GM21390 (cell line): ENCODE data around the gene NT5C2.
"Not testable (repeated sequence)": the region's sequence is repeated elsewhere in the genome, so short reads cannot be mapped to it uniquely, and the experiment has no call there.

Source experiments
- ATAC-seq: cut with Tn5 transposase; IDR thresholded peaks from one replicate; pipeline ENCODE4 v1.9.1; 2021; ENCODE audit not compliant: unreplicated experiment

The NT5C2 gene

DNA sequence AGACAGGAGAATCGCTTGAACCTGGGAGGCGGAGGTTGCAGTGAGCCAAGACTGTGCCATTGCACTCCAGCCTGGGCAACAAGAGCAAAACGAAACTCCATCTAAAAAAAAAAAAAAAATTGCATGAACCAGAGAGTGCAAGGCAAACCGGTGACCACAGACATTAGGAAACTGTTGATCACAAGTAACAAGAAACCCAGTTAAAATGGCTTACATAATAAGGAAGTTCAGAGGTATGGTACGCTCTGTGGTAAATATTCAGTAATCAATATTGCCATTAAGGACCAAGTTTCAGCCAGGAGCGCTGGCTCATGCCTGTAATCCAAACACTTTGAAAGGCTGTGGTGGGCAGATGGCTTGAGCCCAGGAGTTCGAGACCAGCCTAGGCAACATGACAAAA is 9.2 kb upstream of the NT5C2 start:
- ATAC-seq, result no peak

DNA sequence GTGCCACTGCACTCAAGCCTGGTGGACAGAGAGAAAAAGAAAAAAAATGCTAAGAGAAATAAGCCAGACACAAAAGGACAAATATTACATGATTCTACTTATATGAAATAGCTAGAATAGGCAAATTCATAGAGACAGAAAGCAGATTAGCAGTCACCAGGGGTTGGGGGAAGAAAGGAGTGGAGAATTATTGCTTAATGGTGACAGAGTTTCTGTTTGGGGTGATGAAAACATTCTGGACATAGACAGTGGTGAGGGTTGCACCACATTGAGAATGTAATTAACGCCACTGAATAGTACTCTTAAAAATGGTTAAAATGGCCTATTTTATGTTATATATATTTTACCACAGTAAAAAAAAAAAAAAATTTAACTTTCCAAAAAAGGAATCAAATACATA is 6.4 kb upstream of the NT5C2 start:
- no peak for ATAC-seq

DNA sequence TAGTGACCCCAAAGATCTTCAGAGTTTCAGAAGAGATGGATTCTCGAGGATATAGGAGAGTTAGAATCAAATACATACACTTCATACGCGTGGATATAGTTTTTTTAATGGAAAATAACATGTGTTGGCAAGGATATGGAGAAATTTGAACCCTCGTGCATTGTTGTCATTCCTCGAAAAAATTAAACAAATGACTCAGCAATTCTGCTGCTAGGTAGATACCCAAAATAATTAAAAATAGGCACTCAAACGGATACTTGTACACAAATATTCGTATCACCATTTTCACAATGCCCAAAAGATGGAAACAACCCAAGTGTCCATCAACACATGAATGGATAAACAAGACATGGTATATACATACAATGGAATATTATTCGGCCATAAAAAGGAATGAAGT is 5.6 kb upstream of the NT5C2 start:
- ATAC-seq, result no peak

DNA sequence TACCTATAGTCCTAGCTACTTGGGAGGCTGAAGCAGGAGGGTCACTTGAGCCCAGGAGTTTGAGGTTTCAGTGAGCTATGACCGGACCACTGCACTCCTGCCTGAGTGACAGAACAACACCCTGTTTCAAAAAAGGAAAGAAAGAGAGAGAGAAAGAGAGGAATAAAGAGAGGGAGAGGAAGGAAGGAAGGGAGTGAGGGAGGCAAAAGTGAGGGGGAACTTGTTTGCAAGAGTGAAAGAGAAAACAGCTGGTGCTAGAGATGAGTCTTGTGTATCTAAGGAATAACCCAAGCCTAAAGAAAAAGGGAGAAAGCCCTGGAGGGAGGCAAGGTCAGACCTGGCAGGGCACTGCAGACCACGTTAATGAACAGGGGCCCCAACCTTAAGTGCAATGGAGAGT is 4.8 kb upstream of the NT5C2 start:
- no peak for ATAC-seq

DNA sequence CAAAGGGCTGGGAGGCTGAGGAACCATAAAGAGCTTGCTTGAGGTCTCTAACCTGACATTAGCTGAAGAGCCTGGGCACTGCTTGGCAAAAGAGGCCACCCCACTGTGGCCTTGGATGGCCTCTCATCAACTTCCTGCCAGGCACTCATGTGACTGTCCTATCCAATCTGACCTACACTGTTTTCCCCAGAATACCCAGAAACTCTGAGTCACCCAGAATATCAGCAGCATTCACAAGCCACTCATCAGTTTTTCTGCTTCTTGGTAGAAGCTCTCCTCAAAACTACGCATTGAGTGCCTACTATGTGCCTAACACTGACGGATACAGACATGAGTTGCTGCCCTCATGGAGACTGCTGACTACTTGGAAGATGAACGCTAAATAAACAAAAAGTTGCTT is 4.1 kb upstream of the NT5C2 start:
- no peak for ATAC-seq

DNA sequence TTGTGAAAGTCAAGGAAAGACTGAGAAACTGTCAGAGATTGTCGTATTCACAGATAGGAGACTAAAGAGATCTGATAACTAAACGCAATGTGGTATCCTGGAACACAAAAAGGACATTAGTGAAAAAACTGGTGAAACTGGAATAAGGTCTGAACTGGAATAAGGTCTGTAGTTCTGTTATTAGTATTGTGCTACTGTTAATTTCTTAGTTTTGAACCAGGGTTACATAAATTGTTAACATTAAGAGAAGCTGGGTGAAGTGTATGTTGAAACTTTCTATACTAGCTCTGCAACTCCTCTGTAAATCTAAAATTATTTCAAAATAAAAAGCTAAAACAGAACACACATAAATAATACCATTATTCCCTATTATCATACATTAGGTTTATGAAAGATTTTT is 3.4 kb upstream of the NT5C2 start:
- no peak for ATAC-seq

DNA sequence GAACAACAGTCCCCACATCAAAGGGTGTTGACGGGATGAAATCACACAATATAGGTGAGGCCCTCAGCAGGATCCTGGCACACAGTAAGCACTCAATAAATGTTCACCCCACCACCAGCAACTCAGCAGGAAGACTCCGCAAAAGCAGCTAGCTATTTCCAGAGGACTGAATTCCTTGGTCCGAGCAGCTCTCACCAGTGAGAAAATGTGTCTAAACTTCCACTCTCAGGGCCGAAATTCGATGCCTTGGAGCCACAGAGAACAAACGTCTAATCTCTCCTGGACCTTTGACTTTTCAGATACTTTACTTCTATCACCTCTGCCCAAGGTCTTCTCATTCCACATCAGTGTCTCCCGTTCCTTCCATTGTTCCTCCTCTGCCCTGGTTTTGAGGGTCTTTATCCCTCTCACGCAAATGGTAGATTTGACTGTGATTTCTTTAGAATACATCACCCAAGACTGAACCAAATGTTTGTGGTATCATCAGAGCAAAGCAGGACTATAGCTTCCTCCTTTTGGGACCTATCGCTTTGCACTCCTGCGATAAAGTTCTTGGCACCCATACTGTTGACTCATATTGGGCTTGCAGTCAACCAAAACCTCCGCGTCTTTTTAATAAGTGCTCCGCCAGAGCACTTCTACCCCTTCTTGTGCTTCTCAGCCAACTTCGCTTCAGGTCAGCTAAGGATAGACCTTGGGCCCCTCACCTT is 903 bp upstream of the NT5C2 start:
- ATAC-seq, result no peak

DNA sequence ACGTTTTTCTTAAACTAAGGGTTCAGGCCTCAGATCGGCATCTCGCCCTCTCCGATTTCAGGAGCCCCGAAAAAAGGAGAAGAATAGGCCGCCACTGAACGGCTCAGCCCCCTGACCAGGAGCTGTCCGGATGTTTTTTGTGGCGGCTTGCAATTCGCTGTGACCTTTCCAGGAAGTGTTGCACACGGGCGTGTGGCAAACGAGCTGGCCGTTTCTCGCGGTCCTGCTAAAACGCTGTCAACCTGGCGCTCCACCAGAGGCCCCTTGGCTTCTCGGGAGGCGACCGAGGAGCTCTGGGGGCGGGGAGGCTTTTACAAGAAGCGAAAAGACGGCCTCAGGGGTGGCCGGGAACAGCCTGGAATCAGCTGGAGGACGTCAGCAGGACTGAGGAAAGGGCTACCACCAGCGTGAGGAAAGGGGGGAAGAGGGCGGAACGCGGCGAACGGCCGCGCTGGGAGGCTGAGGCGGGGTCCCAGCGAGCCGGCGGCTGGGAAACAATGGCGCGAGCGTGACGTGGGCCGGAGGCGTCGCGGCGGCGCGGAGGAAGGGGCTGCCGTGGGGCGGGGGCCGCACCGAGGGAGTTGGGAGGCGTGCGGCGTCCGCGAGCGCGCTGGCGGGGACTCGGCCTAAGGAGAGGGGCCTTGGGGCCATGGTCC is 493 bp downstream of the NT5C2 start:
- peak; percentile 55 for ATAC-seq

DNA sequence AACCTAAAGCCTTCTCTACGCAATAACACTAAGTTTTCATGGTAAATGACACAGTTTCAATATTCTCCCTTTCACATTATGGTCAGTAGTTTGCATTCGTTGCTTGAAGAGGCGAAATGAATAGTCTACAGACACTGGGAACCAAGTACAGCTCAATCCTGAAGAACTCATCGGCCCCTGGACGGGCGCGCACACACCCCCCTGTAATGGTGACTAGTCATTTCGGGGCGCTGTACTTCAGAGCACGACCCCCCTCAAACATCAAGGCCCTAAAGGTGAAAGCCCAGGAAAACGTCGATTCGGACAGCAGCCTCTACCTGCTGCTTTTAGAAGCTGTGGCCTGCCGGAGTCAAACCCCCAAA is 1.0 kb downstream of the NT5C2 start:
- peak; percentile 16 for ATAC-seq

DNA sequence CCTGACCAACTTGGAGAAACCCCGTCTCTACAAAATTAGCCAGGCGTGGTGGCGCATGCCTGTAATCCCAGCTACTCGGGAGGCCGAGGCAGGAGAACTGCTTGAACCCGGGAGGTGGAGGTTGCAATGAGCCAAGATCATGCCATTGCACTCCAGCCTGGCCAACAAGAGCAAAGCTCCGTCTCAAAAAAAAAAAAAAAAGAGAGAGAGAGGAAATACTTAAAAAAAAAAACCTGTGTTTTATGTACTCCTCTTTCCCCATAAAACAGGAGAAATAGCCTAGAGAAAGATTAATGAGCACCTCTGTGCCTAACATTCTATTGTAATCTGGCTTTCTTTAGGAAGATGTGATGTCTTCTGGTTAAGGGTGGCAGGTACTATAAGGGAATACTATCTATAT is 1.9 kb downstream of the NT5C2 start:
- not testable (repeated sequence) for ATAC-seq

DNA sequence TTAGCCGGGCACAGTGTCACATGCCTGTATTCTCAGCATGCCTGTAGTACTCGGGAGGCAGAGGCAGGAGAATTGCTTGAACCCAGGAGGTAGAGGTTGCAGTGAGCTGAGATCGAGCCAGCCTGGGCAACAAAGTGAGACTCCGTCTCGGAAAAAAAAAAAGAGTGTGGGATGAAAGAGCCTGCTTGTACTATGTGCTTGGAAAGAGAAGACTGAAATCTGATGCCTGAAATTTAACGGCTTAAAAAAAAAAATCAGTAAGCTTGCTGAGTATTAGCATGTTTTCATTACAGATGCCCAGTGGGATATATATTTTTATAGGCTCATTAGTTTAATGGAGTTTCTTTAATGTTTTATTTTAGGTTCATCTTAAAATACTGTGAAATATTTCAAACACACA is 4.2 kb downstream of the NT5C2 start:
- no peak for ATAC-seq

DNA sequence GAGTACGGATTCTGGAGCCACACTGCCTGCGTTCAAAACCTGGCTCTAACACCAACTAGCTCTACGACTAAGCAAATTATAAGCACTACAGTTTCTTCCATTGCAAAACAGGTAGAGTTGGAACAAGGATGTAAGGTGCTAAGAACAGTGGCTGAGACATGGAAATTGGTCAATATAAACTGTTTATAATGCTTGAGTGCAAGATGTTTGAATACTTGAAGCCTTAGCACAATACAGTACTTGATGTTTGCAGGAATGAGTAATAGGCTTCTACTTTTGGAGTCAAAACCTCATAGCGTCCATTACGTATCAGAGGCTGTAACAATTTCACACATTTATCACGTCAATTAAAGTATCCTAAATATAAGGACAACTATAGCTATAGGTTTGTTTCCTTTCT is 6.9 kb downstream of the NT5C2 start:
- no peak for ATAC-seq

DNA sequence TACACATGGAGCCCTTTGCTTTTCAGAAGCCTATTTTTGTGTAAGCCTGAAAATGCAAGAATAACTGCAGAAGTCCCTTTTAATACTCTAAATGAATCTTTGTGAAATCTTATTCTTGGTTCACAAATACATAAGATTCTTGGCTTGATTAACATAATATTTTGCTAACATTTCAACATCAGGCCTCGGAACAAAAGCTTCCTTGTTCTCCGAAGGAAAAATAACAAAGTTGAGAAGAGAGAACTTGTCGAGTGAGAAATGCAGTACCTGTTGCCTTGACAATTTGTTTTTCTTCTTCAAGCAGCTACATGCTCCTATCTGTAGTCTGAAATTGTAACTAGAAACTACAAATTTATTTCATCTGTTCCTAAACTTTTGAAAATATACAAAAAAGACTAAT is 8.5 kb downstream of the NT5C2 start:
- ATAC-seq, result no peak

DNA sequence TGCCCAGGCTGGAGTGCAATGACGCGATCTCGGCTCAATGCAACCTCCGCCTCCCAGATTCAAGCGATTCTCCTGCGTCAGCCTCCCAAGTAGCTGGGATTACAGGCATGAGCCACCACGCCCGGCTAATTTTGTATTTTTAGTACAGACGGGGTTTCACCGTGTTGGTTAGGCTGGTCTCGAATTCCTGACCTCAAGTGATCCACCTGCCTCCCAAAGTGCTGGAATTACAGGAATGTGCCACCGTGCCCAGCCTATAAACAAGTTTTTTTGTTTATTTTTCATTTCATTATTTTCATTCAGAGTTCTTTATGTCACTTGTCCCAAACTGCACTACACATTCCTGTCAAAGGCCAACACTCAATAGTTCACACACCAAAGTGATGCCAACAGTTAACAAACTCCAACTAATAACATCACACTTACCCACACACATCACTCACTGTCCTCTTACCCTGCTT is 9.1 kb downstream of the NT5C2 start:
- not testable (repeated sequence) for ATAC-seq

DNA sequence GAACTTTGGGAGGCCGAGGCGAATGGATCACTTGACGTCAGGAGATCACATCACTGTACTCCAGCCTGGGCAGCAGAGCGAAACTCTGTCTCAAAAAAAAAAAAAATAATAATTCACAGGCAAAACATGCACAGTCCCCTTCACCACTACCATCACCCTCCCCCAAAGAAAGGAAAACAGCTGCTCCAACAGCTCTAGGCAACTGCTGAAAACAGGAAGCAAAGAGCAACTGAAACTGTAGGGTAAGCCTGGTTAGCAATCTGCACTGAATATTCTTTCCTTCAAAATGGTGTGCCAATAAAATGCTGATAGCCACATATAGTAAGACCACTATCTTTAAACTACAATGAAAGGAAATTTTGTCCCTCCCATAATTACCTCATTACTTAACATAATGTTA is 11.8 kb downstream of the NT5C2 start:
- peak; percentile 70 for ATAC-seq

DNA sequence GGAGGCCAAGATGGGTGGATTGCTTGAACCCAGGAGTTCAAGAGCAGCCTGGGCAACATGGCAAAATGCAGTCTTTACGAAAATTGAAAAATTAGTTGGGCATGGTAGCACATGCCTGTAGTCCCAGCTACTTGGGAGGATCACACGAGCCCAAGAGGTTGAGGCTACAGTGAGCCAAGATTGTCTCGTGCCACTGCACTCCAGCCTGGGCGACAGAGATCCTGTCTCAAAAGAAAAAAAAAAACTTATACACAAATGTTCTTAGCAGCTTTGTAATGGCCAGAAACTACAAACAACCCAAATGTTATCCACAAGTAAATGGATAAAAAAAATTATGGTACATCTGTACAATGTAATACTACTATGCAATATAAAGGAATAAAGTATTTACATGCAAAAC is 12.6 kb downstream of the NT5C2 start:
- no peak for ATAC-seq

DNA sequence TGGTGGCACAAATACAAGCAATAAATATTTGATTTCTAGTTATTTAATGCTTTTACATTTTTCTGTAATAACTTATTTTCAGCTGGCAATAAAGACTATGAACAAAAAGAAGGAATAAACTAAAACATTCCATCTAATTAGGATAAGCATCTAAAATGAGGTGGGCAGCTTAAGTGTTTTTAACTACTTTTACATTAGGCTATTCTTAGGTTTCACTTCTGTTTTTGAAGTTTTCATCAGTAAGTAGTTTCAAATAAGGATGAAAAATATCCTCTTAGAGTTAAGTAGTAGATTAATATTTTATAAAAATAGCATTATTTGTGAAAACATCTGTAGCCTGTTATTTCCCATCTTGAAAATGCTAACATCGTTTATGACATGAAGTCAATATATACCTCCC is 15.9 kb downstream of the NT5C2 start:
- ATAC-seq, result no peak

DNA sequence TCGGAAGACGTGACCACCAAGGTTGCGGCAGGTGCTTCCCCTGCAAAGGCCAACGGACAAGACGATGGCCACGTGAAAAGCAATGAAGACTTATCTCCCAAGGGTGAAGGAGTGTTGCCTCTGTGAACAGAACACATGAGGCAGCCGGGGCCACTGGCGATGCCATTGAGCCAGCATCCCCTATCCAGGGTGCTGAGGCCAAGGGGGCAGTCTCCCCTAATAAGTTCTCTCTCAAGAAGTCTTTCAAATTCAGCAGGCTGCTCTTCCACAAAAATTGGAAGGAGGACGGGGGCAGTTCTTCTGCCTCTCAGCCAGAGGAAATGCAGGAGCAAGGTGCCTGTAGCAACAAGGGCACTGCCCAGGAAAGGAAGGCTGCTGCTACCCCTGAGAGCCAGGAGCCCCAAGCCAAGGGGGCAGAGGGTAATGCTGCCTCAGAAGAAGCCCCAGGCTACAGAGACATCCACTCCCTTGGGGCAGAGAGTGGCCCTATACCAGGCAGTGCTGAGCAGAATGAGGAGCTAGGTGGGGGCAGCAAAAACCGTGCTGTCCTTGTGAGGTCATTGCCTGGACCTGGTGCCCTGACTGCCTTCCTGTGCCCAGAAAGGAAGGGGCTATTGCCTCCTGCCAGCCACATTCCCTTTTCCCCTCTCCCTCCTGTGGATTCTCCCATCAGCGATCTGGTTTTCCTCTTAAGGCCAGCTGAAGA is 17.3 kb downstream of the NT5C2 start:
- ATAC-seq, result no peak

DNA sequence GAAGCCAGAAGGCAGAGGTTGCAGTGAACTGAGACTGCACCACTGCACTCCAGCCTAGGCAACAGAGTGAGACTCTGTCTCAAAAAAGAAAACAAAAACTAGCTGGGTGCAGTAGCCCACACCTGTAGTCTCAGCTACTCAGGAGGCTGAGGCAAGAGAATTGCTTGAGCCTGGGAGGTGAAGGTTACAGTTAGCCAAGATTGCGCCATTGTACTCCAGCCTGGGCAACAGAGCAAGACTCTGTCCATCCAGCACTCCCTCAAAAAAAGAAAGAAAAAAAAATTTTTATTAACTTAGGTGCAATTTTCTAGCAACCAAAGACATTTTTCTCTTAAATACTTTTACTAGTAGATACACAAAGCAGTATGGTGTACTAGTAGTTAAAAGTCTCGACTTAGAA is 18.7 kb downstream of the NT5C2 start:
- ATAC-seq, result not testable (repeated sequence)

DNA sequence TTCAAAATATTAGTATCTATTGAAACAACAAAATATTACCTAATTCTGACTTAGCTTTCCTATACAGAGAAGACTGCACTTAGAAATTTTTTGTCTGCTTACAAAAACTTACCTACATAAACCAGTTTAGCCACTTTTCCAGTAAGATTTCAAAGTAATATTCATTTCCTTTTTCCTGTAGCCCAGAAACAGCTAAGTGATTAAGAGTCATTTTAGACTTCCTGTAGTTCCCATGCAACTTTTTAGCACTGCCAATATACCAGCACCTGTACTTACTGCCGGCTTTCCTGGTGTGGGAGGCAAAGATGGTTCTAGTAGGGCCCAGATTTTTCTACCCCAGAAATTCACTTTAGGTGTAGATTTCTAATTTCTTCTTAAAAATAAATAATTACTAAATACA is 21.8 kb downstream of the NT5C2 start:
- ATAC-seq, result no peak

DNA sequence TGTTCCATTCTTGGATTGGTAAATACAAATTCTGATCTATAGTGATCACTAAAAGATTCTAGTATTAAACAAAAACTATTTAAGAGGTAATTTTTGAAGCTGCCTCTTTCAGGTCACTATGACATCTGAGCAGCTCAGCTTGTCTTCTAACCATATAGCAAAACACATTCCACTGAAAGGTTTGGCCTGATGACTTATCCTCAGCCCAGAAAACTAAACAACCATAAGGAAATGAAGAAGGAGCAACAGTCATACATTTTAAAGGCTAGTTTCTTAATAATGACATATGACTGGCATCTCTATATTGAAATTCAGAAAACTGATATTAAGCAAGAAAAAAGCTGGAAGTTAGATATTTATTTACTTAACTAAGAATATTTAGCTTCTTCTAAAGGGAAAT is 24.6 kb downstream of the NT5C2 start:
- no peak for ATAC-seq

DNA sequence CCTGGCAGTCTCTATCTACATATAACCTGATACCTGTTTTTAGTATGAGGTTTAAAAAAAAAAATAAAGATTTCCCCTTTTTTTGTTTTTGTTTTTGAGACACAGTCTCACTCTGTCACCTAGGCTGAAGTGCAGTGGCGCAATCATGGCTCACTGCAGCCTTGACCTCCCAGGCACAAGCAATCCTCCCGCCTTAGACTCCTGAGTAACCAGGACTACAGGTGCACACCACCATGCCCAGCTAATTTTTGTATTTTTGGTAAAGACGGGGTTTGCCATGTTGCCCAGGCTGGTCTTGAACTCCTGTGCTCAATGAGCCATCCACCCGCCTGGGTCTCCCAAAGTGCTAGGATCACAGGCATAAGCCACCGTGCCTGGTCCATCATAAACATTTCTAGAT is 25.5 kb downstream of the NT5C2 start:
- ATAC-seq, result not testable (repeated sequence)
